ENCODE measurements around the gene DENND5A. TPM values are rescaled to one million over a fixed set of nuclear protein-coding genes. Genes with fewer than 3 reads are reported as not detected.
"Not testable (repeated sequence)": the region's sequence is repeated elsewhere in the genome, so short reads cannot be mapped to it uniquely, and the experiment has no call there.

Gene DENND5A
- total and polyA plus RNA-seq, 3 donors from 2014 or later = 51.2 to 88.8 (median 73.6) TPM

DNA sequence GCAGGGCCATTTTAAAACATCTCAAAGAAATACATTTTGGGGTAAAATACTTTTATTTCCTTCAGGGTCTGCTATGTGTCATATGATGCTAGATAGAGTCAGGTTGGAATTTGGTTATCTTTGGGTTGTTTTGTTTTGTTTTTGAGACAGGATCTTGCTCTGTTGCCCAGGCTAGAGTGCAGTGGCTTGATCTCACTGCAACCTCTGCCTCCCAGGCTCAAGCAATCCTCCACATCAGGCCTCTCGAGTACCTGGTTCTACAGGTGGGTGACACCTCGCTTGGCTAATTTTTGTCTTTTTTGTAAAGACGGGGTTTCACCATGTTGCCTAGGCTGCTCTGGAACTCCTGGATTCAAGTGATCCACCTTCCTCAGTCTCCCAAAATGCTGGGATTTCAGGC lies 17.3 kb downstream of the DENND5A start:
- H3K4me3 ChIP-seq = no peak overlapping the region
- no peaks in the 10 kb centered on the region for H3K4me1 ChIP-seq
- no peaks in the 10 kb centered on the region for H3K27me3 ChIP-seq
- H3K27ac ChIP-seq = no peak overlapping the region
- 95 to 99% methylated on average over 3 of the region's 3 CpGs for WGBS, 2 donors
- no peaks in the 10 kb centered on the region for H3K36me3 ChIP-seq (ENCODE audit: low read depth, missing control alignments)
- no peak for DNase-seq
- intact Hi-C loops (cut with DNase I; ENCODE audit: low total_unique reads) = no loop called here
- no peaks in the 10 kb centered on the region for H3K9me3 ChIP-seq
- no peak for TF ChIP-seq POLR2A (IDR thresholded peaks at IDR 0.05)
- TF ChIP-seq, protein P1, sequence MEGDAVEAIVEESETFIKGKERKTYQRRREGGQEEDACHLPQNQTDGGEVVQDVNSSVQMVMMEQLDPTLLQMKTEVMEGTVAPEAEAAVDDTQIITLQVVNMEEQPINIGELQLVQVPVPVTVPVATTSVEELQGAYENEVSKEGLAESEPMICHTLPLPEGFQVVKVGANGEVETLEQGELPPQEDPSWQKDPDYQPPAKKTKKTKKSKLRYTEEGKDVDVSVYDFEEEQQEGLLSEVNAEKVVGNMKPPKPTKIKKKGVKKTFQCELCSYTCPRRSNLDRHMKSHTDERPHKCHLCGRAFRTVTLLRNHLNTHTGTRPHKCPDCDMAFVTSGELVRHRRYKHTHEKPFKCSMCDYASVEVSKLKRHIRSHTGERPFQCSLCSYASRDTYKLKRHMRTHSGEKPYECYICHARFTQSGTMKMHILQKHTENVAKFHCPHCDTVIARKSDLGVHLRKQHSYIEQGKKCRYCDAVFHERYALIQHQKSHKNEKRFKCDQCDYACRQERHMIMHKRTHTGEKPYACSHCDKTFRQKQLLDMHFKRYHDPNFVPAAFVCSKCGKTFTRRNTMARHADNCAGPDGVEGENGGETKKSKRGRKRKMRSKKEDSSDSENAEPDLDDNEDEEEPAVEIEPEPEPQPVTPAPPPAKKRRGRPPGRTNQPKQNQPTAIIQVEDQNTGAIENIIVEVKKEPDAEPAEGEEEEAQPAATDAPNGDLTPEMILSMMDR (IDR thresholded peaks at IDR 0.05) = no peak

DNA sequence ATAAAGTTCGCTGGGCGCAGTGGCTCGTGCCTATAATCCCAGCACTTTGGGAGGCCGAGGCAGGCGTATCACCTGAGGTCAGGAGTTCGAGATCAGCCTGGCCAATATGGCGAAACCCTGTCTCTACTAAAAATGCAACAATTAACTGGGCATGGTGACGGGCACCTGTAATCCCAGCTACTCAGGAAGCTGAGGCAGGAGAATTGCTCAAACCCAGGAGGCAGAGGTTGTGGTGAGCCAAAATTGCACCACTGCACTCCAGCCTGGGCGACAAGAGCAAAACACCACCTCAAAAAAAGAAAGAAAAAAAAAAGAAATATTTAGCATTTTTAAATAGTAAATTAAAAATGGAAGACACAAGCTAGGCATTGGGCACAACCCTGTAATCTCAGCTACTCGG lies 28.9 kb downstream of the DENND5A start:
- H3K4me3 ChIP-seq; DNase-seq; H3K4me1 ChIP-seq; H3K9me3 ChIP-seq; H3K27ac ChIP-seq; H3K36me3 ChIP-seq (ENCODE audit: low read depth, missing control alignments); H3K27me3 ChIP-seq; intact Hi-C loops (cut with DNase I; ENCODE audit: low total_unique reads): not testable (repeated sequence)
- WGBS, 2 donors = 94 to 97% methylated on average over 10 of the region's 10 CpGs

DNA sequence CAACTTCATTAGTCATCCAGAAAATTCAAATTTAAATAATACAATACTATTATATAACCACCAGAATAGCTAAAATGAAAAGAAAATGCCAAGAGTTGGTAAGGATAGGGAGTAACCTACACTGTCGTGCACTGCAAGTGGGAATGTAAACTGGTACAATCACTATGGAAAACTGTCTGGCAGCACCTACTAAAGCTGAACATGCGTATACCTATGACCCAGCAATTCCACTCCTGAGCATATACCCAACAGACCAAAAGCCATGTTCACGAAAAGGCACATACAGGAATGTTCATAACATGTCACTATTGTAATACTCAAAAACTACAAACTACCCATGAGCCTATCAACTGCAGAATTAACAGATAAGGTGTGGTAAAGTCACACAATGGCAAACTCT lies 32.7 kb downstream of the DENND5A start:
- TF ChIP-seq, protein P1 (IDR thresholded peaks at IDR 0.05) = no peak
- no peak for TF ChIP-seq POLR2A (IDR thresholded peaks at IDR 0.05)
- Histone ChIP-seq H3K27ac (peak overlapping the region in 1 of 2 donors; percentile 9), H3K4me3 (no peak overlapping the region), H3K4me1 (peaks cover 8% of the 10 kb centered on the region), H3K27me3 (no peaks in the 10 kb centered on the region), H3K9me3 (no peaks in the 10 kb centered on the region), H3K36me3 (ENCODE audit: low read depth, missing control alignments) (no peaks in the 10 kb centered on the region)
- intact Hi-C loops (cut with DNase I; ENCODE audit: low total_unique reads) = no loop called here
- WGBS, 2 donors = 88 to 89% methylated on average over 3 of the region's 3 CpGs
- DNase-seq = no peak

DNA sequence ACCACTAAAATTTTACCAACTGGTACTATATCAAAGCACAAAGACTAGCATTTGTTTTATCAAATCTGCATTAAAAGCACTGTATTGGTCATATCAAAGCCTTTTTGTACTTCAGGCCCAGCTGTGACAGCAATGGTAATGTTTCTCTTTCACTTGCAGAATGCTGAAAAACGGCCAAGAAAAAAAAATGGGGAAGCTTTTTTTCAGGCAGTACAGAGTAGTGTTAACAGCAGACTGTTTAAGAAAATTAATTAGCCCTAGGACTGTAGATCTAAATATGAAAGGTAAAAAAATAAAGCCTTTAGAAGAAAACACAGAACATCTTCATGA lies 33.3 kb downstream of the DENND5A start:
- H3K27ac ChIP-seq = peak overlapping the region in 1 of 2 donors; percentile 9
- peaks cover 8% of the 10 kb centered on the region for H3K4me1 ChIP-seq
- intact Hi-C loops (cut with DNase I; ENCODE audit: low total_unique reads) = no loop called here
- 16 to 33% methylated on average over 1 of the region's 1 CpG for whole genome bisulfite sequencing, 2 donors
- H3K27me3 ChIP-seq = no peaks in the 10 kb centered on the region
- H3K4me3 ChIP-seq = no peak overlapping the region
- no peak for DNase-seq
- no peaks in the 10 kb centered on the region for H3K36me3 ChIP-seq (ENCODE audit: low read depth, missing control alignments)
- no peaks in the 10 kb centered on the region for H3K9me3 ChIP-seq
- no peak for TF ChIP-seq POLR2A (IDR thresholded peaks at IDR 0.05)
- TF ChIP-seq, protein P1 (IDR thresholded peaks at IDR 0.05) = no peak

DNA sequence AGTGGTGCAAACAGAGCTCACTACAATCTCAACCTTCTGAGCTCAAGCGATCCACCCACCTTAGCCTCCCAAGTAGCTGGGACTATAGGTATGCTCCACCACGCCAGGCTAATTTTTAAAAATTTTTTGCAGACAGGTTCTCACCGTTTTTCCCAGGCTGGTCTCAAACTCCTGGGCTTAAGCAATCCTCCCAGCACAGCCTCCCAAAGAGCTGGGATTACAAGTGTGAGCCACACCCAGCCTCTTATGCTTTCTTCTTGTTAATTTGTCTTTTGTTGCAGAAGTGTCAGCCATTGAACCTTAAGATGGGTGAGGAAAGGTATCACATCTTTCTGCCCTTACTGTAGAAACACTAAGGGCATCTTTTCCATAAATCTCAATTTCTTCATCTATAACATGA lies 34.9 kb downstream of the DENND5A start:
- WGBS, 2 donors = 96% methylated on average over 3 of the region's 3 CpGs
- Histone ChIP-seq H3K36me3 (ENCODE audit: low read depth, missing control alignments) (no peaks in the 10 kb centered on the region), H3K4me1 (peaks cover 8% of the 10 kb centered on the region), H3K27me3 (no peaks in the 10 kb centered on the region), H3K27ac (no peak overlapping the region), H3K4me3 (no peak overlapping the region), H3K9me3 (no peaks in the 10 kb centered on the region)
- DNase-seq = no peak
- TF ChIP-seq, protein P1 (IDR thresholded peaks at IDR 0.05) = no peak
- TF ChIP-seq POLR2A (IDR thresholded peaks at IDR 0.05) = no peak
- intact Hi-C loops (cut with DNase I; ENCODE audit: low total_unique reads) = no loop called here
